NCI-H2081 treated with DMSO at 0.1 percent for 48 hours (cell line): Measurements from ENCODE around the gene ZFP36L1.

ENCODE experiments used
- DNase-seq: peaks from one replicate; lab custom pipeline; 2025; lab: John Stamatoyannopoulos, UW

ZFP36L1 gene

DNA sequence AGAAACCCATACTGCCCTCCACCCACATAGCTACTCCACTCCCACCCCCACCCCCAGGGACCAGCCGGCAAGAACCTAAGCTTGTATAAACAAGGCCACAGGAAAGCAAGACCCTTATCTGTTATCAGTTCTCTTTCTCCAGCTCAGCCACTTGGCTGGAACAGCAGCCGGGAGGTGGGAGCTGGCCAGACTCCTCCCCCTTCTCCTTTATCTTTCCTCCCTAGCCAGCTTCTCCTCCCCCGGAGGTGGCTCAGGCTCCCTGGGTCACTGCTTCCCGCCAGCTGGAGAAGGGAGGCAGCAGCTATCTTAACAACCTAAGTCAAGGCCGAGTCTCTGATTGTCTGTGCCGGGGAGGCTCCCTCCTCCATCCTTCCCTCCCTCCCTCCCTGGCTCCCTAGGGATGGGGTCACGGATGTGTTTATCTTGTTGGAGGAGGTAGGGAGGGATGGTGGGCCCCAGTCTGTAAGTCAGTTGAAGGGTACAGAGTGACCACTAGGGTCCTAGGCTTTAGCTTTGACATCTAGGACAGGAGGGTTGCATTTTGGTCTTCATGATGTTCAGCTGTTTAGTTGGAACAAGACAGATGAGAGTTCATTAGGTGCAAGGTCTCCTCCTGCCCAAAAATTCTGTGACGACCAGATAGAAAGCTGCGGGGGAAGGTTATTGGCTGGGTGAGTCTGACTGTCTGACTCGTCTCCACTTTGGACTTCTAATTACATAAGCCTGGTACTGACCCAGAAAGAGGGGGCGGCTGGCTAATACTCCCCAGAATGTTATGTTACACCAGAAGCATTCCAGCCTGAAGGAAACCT is 29.7 kb downstream of the ZFP36L1 start:
- no peak for DNase-seq

DNA sequence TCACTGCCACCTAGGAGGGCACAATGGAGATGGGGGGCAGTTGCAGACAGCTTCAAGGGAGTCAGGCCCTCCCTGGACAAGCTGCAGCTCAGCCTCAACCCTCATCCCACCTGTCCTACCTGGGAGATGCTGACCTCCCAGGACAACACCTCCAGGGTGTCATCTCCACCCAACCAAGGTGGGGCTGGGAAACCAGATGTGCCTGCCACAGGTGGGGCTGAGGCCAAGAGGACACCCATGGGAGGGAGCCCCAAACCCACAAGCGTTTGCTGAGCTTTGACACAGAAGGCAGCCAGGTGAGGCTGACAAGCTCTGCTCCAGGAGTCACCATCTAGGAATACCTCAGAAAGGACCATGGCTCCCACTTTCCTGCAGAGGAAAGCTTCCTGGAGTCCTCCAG is 31.5 kb downstream of the ZFP36L1 start:
- no peak for DNase-seq

DNA sequence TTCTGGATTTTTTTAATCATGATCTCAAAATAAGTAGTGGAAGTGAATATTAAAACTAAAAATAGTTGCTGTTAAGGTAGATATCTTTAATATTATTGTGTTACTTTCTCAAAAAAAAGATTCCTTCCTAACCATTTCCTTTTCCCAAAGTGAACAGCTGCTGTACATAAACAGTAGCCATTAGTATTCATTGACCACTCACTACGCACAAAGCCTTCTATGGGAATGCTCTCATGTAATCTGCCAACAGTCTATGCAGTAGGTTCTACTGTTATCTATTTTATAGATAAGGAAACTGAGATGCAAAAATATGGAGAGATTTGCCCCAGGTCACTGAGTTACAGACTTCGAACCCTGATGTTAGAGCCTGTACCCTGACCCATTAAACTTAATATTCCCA is 32.1 kb downstream of the ZFP36L1 start:
- DNase-seq, result no peak

DNA sequence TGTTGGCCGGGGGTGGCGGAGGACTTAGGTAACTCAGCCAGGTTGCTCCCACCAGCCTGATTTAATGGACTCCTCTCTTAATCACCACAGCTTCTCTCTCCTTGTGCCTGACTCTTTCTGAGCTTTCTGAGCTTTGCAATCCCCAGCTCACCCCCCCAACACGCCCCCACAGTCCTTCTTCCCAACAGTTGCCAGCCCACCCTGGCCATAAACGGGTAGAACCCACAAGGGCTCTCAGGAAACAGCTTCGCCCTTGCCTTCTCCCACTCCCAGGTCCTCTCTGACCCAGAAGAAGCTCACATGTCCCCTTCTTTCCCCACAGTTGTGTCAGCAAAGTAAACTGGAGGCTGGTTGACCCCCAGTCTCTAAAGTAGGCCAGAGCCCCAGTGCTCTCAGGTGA is 32.9 kb downstream of the ZFP36L1 start:
- no peak for DNase-seq

DNA sequence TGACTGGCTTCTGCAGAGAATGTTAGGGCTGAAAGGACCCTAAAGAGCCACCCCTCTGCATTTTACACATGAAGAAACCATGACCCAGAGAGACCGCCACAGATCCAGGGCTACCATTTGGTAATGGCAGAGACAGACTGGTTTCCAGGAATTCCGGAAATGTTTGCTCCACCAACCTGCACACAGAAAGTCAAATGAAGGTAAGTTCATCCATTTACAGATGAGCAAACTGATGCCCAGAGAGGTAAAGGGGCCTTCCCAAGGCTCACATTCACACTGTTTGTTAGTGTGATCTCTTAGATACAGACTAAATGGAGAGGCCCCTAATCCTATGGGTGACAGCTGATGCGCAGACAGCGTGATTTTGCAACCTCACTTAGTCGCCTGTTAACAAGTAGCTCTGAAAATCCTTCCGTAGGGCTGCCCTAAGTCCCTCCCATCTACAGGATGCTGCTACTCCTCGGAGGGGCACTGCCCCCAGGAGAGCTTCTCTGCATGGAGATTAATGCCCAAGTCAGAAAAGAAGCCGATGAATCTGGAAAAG is 33.8 kb downstream of the ZFP36L1 start:
- DNase-seq, result no peak

DNA sequence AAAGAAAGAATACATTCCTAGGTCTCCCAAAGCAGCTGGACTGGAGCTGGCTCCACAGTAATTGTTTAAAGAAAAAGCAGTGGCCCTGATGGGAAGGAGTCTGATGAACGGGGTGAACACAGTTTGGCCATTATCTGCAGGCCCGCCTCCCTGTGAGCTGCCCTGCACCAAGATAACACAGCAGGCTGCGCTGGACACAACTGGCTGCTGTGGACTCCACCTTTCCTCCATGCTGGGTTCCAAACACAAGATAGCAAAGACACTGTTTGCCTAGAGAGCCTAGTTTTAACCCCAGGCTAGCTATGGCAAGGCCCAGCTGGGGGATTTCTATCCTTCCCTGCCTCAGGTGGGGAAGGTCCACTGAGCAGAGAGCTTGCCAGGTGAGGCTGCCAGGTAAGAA is 34.6 kb downstream of the ZFP36L1 start:
- DNase-seq, result no peak

DNA sequence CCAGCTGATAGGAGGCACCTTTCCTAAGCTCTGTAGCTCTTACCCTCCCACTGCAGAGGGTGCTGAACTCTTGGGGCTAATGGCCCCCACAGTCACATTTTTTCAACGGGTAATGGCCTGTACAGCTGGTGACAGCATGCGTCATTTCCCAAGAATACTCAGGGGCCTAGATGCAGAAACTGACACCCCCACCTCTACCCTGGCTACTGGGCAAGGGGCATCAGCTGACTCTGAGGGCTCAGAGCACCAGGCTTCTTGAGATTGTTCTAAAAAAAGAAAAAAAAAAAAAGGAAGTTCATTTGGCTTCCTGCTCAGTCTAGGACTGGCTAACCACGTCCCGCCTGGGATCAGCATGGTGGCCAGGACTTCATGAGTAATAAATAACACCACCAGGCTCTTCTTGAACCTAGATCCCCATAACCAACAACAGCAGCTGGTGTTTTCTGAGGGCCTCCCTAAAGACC is 35.2 kb downstream of the ZFP36L1 start:
- DNase-seq, result no peak

DNA sequence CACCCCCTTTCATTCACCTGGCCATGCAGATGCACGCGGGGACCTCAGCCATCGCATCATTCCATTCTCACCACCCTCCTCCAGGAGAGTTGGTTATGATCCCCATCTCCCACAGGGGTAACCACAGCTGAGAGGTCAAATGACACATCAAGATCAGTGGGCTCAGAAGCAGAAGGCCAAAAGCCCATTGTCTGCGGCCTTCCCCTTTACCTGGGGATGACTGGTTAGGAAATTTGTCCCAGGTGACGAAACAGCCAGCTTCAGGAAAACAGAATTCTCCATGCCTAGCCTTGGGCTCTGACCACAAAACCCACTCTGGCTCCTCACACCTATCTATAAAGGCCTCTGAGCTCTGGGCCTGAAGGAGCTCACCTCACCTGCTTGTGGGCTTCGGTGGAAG is 36.1 kb downstream of the ZFP36L1 start:
- DNase-seq, result no peak

DNA sequence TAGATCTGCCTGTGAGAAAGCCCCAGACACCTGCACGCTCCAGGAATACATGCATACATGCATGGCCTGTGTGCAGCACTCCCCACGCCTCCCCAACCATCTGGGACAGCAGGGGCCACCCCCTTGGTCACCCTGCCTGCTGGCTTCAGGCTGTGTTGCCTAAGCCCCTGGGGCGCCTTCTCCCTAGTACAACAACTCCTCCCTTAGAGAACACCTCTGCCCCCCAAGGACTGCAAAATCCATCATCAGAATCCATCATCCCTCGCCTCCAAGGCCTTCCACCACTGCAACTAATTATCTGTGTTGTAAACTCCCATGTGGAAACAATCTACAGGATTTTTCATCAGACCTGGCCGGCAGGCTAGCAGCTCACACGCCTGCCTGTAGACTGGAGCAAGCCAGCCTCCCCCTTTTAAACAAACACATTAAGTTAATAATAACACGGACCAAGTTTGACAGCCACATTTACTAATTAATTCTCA is 36.8 kb downstream of the ZFP36L1 start:
- no peak for DNase-seq

DNA sequence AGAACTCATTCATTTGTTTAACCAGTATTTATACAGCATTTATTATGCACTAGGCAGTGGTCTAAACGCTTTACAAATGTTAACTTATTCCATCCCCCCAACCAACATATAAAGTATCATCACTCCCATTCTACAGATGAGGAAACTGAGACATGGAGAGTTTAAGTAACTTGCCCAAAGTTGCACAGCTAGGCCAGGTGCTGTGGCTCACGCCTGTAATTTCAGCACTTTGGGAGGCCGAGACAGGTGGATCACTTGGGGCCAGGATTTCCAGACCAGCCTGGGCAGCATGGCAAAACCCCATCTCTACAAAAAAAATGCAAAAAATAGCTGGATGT is 37.9 kb downstream of the ZFP36L1 start:
- DNase-seq, result no peak

DNA sequence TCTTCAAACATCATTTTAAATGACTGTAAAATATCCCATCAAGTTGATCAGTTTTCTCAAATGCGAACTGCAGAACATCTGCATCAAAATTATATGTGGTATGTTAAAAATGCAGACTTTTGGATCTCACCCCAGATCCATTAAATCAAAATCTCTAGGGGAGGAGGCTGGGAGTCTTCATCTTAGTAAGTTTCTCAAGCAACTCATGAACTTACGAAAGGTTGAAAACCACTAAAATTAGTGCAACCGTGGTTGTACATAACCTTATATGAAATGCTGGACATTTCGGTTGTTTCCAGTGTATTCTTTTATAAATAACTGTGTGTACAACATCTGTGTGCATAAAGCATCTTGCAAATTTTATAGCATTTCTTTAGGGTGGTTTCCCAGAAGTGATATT is 39.2 kb downstream of the ZFP36L1 start:
- DNase-seq, result no peak

DNA sequence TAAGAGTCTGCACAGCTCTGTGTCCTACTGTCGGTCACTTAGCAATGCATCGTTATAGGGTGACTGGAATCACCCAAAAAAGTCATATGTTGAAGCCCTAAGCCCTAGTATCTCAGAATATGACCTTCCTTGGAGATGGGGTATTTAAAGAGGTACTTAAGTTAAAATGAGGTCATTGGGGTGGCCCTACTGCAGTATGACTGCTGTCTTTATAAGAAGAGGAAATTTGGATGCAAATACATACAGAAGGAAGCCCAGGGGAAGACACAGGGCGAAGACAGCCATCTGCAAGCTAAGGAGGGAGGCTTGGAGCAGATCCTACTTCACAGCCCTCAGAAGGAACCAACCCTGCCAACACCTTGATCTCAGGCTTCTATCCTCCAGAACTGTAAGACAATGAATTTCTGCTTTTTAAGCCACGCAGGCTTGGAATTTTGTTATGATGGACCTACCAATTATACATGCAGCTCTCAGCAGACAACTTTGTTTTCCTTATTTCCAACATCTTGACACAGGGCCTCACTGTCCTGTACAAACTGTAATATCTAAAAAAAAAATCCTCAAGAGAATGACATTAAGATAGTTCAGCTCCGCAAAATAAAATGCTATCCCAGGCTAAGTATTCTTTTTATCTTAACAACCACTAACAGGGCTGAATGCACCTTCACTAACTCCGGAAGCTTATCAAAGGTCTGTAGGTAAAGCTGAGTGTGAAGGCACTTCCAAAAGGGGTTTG is 40.4 kb downstream of the ZFP36L1 start:
- DNase-seq, result no peak

DNA sequence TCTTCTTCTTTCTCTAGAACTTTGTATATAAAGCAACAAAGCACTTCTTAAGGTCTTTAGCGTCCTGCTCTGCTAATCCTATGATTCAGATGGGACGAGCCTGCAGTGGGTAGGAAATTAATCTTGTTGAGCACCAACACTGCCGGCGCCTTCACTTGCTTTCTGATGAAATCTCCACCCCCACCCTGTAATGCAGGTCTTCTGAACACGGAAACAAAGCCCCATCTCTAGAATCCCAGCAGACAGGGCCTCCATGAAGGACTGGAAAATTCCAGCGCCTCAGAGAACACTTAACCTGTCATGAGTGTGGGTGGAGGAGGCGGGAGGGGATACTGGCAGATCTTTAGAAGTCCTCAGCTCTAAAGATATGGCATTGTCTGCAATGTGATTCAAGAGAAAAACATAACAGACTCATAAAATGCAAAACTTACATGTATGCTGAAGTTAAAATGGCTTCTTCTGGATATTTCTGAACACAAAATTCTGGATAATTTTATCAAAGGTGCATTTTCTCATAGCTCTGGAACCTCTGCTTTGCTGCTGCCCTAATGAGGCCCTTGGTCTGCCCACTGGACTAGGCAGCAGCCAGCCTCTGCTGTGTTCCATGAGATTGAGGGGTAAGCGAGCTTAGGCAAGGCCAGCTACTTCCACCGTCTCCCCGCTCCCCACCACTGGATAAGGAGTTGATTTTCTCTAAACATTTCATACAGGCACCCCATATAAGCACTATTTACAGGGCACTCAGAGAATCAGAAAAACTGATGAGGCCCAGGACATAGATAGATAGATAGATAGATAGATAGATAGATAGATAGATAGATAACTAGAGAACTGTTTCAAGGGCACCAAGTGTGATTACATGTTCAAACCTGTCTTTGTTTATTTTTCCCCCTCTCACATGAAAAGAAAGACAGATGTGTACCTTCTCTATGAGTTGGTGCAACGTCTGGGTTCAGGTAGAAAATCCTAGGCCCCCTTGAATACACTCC is 43.1 kb downstream of the ZFP36L1 start:
- no peak for DNase-seq

DNA sequence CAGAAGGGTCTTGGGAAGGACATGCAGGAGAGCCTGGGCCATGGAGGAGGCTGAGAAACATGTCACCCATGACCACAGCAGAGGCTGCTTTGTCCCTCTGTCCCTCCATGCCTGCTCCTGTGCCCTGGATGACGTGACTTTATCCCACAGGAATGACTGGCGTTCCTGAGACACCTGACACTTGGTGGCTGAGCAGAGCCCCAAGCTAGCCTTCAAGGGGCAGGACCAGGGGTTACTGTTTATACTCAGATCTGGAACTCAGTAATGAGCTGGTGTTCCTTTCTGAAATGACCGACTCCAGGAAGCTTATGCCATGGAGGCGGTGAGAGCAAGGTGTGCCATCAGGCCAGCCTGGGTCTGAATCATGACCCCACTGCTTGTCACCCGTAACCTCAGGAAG is 44.2 kb downstream of the ZFP36L1 start:
- DNase-seq, result no peak

DNA sequence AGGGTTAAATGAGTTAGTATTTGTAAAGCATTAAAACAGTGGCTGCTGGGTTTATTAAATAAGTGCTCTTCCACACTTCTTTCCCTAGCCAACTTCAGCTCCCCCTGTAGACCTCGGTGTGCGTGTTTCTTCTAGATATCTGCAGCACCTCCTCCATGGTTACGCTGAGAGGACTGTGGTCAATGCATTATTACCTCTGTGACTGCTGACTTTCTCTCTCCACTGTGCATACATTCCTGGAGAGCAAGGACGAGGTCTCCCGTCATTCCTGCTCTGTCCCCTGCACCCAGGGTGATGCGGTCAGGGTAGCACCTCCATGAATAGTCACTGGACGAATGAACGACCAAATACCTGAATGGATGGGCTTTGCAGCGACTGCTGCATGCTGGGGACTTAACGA is 44.6 kb downstream of the ZFP36L1 start:
- no peak for DNase-seq

DNA sequence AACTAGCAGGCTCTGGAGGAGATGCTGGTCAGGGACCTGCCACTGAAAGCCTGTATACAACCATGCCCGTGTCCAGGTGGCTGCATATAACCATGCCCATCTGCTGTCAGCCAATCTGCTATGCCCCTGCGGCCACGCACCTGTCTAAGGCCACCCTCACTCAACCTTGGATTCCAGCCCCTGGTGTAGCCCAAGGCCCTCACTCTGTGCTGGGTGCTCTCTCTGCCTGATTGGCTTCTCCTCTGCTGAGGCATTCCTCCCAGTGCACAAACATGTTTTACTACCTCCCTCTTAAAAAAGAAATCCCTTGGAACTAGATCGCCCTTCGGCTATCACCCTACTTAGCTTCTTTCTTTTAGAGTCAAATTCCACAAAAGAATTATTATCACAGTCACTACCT is 45.5 kb downstream of the ZFP36L1 start:
- no peak for DNase-seq

DNA sequence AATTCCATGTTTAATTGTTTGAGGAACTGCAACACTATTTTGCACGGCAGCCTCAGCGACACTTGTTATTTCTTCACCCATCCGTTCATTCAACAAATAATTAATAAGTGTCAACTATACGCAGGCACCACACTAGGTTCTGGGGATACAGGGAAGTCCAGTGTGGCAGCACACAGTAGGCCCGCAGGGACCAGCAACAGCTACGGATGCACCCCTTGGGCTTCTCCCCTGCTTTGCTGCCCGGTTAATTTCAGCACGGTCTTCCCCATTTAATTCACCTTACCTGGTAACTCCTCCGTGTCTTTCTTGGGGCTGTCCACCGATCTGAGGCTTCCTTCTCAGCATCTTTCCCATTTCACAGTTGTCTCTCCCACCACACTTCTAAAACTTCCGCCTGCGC is 48.3 kb downstream of the ZFP36L1 start:
- no peak for DNase-seq

DNA sequence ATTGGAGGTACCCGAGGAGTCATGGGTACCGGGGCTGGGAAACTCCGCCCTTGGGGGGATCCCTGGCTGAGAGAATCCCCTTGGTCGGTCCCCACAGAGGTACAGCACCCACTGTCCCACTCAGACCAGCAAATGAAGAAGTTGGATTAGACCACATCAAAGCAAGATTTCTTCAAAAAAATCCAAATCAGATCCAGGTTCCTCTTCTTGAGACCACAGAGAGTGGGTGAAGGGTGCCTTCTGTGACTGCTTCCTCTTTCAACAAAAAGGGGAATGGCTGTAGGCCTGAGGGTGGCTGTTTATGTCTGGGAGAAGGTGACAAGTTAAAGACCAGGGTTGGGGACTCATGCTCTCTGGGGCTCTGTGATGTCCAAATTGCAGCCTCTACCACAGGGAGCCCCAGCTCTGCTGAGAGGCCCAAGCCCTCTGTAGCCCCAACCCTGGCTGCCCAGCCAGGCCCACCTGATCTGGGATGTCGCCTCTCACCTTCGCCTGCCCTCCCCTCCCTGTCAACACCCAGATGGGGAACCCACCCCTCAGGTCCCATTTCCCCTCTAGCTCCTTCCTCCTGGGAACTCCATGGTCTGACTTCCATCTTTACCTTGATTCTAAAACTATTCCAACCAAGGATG is 50.9 kb downstream of the ZFP36L1 start:
- no peak for DNase-seq

DNA sequence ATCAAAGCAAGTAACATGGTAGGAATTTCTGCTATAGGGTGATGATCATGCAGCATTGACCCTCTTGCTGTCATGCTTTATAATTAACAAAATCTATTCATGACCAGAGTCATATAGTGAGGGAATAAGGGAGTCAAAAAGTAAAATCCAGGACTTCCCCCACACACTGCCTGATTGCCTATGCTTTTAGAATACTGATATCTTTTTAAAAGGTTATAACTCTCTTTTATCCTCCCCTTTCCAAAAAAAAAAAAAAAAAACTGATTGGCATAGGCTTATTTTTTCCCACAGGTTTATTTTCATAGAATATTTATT is 51.4 kb downstream of the ZFP36L1 start:
- no peak for DNase-seq

DNA sequence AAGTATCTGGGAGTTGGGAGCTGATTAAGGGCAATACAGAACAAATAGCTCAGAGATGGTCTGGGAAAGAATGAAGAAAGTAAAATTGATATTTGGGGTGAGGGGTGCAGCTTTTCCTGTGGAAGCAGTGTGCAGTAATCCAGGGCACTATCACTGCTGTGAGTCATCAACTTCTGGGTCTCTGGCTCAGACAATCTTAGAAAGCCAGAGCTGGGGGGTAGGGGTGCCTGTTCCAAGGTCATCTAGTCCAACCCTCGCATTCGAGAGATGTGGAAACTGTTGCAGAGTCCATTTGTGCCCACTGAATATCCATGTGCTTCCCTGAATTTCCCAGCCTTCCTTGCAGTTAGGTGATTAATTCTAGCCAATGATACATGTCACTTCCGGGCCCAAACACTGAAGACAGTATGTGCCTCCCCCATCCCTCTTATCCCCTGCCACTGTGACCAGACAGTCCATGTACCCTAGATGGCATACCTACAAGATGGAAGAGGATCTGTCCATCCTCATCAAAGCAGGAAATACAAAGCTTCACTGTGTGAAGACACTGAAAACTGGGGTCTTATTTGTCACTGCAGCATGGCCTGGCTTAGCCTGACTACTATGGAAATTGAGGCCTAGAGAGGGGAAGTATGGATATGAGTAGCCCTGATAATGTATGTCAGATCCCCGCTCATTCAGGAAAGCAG is 51.9 kb downstream of the ZFP36L1 start:
- no peak for DNase-seq

DNA sequence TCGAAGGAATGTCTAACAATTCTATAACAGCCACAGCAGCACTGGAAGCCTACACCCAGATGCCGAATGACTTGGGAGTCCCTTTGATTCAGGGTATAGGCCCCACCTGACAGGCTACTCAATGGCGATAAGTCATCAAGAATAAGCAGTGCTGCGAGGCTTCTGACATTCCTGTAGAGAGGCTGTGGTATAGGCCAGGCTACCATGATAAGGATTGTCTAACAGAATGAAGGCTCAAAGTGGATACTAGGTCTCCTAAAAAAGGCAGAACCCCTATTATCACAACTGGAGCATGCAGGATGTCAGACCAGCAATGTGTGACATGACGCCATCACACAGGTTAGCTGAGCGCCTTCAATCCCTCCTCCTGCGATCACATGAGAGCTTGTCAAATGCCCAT is 53.2 kb downstream of the ZFP36L1 start:
- DNase-seq, result no peak
